GM21381 (cell line): Measurements from ENCODE around the gene DLK1.

ENCODE experiments used
- ATAC-seq: cut with Tn5 transposase; IDR thresholded peaks from one replicate; pipeline ENCODE4 v1.9.1; 2021; ENCODE audit warnings: mild to moderate bottlenecking, moderate library complexity; ENCODE audit not compliant: unreplicated experiment

Gene DLK1

DNA sequence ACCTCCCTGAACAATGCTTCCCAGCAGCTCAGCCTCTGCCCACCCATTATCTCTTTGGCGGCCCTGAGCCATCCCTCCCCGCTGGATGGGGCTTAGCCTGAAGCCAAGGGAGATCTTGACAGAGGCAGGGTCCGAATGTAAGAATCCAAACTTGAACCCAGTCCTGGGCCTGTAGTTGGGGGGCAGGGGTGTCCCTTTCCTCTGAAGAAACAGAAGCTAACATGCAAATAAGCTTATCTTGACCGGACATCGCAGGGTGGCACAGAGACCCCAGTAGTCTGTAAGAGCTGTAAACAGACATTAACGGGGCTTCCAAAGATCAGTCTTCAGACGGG is 6.0 kb downstream of the DLK1 start:
- ATAC-seq, result no peak

- ATAC-seq, result no peak
Observed at GRCh38 chr14:100733152-100733850, 6.6 kb downstream of the DLK1 start.

DNA sequence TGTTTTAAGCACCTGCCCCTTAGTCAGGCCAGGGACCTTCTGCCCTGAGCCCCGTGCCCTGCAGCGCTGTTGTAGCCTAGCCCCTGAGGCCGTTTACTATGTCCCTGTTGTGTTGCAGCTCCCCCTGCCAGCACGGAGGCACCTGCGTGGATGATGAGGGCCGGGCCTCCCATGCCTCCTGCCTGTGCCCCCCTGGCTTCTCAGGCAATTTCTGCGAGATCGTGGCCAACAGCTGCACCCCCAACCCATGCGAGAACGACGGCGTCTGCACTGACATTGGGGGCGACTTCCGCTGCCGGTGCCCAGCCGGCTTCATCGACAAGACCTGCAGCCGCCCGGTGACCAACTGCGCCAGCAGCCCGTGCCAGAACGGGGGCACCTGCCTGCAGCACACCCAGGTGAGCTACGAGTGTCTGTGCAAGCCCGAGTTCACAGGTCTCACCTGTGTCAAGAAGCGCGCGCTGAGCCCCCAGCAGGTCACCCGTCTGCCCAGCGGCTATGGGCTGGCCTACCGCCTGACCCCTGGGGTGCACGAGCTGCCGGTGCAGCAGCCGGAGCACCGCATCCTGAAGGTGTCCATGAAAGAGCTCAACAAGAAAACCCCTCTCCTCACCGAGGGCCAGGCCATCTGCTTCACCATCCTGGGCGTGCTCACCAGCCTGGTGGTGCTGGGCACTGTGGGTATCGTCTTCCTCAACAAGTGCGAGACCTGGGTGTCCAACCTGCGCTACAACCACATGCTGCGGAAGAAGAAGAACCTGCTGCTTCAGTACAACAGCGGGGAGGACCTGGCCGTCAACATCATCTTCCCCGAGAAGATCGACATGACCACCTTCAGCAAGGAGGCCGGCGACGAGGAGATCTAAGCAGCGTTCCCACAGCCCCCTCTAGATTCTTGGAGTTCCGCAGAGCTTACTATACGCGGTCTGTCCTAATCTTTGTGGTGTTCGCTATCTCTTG is 7.6 kb downstream of the DLK1 start:
- ATAC-seq, result no peak

DNA sequence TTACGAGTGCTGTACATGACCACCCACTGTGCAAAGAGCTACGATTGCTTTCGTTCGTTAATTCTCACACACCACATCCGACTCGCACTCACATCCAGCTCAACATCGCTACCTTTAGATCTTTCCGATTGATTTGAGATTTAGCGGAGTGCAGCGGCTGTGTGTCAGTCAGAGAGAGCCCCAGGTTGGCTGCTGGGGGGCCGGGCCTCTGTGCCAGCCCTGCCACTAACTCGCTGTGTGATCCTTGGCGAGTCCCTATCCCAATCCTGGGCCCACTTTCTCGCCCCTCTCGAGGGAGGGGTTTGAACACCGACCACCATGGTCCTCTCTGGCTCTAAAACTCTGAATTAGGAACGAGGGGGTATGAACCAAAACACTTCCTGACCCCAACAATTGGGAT is 8.6 kb downstream of the DLK1 start:
- ATAC-seq, result no peak

DNA sequence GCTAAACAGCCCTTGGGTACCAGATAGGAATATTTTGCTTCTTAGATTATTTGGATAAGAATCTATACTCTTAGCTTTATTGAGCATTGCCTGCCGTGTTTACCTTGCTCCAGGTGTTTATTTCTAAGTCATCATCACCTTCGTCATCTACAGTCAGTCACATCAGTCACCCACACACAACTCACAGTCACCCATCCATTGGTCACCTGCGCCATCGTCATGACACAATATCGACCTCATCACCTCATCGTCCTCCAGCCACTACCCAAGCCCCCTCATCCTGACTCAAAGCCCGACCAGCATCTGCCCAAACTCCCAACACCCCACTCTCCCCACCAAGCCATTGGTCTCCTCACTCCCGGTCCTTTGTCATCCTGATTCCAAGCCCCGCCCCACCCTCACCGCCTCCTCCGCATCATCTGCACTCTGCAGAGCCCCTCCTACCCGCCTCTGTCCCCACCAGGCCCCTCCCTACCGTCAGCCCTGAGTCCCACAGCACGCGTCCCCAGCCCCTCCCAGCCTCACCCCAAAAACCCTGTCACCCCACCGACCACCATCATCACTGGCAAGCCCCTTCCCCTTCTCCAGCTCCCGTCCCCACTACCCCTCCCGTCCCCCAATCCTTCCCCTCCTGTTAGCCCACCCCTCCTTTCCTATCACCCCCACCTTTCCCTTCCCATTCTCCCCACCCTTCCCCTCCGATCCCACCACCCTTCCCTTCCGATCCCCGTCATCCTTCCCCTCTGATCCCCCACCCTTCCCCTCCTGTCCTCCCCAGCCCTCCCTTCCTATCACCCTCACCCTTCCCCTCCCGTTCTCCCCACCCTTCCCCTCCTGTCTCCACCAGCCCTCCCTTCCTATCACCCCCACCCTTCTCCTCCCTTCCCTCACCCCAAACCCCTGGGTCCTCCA is 9.8 kb downstream of the DLK1 start:
- no peak for ATAC-seq

DNA sequence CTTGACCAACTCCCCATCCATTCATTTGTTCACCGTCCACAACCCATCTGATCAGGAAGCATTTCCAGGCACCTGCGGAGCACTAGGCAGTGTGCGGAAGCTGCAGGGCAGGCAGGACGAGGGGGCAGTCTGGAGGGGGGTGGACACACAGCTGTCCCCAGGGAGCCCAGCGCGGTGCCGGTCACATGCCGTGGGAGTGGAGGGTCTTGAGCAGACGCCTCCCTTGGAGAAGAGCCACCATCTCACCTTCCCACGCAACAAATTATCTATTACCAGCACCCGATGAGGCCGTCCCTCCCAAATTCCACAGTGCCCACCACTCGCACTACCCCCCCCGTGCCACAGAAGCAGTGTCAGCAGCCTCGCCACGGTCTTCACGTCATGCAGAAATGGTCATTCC is 10.8 kb downstream of the DLK1 start:
- no peak for ATAC-seq

- ATAC-seq, result no peak
Observed at GRCh38 chr14:100738269-100738691, 11.6 kb downstream of the DLK1 start.

- ATAC-seq, result no peak
Observed at GRCh38 chr14:100738704-100739131, 12.0 kb downstream of the DLK1 start.

DNA sequence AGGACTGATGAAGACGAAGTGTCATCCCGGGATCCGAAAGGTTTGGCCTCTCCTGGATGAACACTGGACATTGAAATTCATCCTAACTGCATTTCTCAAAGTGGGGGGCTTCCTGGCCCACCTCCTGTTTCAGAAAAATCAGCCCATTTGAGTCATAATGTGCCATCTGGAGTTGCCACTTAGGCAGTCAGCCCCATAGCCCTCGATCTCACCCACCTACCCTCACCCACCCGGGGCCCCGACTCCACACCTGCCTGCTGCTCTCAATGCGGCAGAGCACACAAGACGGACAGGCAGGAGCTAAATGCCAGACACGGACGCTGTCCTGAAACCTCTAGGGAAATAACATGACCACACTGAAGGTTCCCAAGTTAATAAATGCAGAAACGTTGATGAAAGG is 12.6 kb downstream of the DLK1 start:
- no peak for ATAC-seq

DNA sequence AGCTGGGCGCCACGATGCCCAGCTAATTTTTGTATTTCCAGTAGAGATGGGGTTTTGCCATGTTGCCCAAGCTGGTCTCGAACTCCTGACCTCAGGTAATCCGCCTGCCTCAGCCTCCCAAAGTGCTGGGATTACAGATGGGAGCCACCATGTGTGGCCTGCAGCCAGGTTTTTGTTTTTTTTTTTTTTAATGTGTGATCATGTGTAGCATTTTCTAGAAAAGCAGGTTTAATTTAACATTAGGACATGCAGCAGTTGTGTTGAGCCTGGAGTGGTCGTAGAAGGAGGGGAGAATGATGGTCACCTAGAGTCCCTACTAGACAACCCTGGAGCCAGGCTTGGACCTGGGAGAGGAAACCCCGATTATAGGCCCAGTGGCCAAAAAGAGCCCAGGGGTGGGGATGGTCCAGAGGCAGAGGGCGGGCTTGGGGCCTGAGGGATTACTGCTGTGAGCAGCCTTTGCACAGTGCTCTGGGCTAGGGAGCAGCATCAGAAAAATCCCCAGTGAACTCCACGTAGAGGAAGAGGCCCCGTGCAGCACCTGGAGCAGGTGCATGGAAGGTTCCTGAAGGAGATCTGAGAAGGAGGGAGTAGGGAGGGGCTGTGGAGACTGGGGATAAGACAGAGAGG is 13.6 kb downstream of the DLK1 start:
- no peak for ATAC-seq

DNA sequence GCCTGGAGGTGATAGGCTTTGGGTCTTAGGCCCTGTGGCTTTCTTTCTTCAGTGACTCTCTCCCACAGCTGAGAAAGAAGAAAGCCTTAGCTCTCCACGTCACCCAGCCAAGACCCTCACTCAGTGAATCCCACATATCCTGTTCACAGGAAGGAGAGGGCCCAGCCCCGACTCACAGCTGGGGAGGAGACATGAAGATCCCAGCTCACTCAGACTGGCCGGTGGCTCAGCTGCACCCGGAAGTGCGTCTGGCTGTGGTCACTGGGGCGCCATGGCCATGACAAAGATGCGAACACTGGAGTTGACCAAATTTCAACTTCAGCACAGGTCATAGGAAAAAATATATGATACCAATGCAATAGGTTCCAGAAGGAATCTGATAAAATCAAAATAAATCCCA is 14.2 kb downstream of the DLK1 start:
- ATAC-seq, result no peak

GRCh38 chr14:100741966-100742365 is 15.3 kb downstream of the DLK1 start:
- ATAC-seq, result no peak

GRCh38 chr14:100746326-100746725 is 19.6 kb downstream of the DLK1 start:
- ATAC-seq, result no peak

GRCh38 chr14:100747021-100747586 is 20.4 kb downstream of the DLK1 start:
- ATAC-seq, result no peak

DNA sequence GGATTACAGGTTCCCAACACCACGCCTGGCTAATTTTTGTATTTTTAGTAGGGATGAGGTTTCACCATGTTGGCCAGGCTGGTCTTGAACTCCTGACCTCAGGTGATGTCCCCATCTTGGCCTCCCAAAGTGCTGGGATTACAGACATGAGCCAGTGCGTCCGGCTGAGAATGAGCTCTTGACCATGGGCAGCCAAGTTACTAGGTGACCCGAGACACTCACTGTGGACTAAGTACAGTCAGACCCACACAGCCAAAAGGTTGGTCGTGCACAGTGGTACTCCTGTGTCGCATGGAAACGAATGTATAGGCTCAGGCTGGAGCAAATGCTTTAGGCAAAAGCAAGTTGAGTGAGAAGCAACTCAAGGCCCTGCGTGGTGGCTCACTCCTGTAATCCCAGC is 21.0 kb downstream of the DLK1 start:
- no peak for ATAC-seq

GRCh38 chr14:100748403-100748802 is 21.7 kb downstream of the DLK1 start:
- no peak for ATAC-seq

DNA sequence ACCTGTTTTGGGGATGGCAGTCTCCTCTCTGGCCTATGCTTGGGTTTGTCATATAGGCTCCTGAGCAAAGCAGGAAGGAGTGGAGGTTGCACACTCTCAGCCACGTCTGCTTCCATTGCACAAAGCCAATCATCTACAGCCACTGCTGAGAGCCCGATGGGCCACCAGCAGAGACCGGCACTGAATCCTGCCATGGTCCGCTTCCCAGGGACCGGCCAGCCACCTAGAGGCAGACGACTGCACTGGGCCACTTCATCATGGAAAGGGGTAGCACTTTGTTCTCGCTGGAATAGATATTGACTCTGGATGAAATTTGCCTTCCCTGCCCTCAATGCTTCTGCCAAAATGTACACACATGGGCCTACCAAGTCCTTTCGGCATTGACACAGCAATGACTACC is 22.3 kb downstream of the DLK1 start:
- no peak for ATAC-seq

DNA sequence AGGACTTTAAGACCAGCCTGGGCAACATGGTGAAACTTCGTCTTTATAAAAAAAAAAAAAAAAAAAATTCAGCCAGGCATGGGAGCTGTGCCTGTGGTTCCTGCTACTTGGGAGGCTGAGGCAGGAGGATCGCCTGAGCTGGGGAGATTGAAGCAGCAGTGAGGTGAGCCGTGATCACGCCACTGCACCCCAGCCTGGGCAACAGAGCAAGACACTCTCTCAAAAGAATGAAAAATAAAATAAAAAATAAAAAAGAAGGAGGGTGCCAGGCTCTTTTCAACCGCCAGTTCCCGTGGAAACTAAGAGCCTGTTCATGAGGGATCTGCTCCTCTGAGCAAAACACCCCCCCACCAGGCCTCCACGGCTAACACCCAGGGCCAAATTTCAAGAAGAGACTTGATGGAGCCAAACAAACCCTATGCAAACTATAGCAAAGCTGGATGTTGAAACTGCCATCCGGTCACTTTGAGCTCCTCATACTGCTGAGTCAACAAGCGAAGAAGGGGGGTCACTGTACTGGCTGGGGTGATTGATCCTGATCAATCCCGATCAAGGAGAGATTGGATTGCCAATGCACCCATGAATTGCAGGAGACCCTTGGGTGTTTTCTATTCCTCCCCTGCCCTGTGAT is 23.4 kb downstream of the DLK1 start:
- no peak for ATAC-seq

- ATAC-seq, result no peak
Observed at GRCh38 chr14:100750762-100751699, 24.3 kb downstream of the DLK1 start.
